Measurements from ENCODE around the gene LRPAP1. TPM values are rescaled to one million over a fixed set of nuclear protein-coding genes. Genes with fewer than 3 reads are reported as not detected.

LRPAP1 gene
- total RNA-seq, 1 donor from 2014 or later, result 152 TPM

DNA sequence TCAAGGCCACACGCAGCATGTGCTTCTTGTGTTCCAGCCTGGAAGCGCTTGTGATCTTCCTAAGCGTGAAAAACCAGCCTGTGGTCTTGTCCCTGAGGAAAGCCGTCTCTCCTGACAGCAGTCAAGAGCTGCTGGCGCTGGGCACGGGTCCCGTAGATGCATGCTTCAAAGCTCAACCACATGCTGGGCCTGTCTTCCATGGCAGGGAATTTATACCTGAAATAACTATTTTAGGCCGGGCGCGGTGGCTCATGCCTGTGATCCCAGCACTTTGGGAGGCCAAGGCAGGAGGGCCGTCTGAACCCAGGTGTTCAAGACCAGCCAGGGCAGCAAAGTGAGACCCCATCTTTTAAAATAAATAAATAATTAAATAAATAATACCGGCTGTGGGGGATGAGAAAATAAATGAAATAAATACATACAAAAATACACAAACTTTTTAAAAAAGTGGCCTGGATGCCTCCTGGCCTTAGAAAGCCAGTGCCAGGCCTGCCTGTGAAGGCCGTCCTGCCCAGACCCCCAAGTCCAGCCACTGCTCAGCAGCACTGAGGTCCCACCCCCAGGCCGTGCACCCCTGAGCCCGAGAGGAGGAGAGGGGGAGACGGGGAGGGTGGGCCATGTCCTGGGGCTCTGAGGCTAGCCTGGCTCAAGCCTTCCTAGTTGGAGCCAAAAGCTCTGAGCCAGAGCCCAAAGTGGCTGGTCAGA is 10.4 kb downstream of the LRPAP1 start:
- Mint-ChIP-seq H3K9me3 (no peaks in the 10 kb centered on the region), H3K4me3 (no peak overlapping the region), H3K27ac (no peak overlapping the region), H3K4me1 (ENCODE audit: unreplicated experiment) (no peaks in the 10 kb centered on the region), H3K36me3 (no peaks in the 10 kb centered on the region), H3K27me3 (no peaks in the 10 kb centered on the region)
- TF ChIP-seq, protein P1, sequence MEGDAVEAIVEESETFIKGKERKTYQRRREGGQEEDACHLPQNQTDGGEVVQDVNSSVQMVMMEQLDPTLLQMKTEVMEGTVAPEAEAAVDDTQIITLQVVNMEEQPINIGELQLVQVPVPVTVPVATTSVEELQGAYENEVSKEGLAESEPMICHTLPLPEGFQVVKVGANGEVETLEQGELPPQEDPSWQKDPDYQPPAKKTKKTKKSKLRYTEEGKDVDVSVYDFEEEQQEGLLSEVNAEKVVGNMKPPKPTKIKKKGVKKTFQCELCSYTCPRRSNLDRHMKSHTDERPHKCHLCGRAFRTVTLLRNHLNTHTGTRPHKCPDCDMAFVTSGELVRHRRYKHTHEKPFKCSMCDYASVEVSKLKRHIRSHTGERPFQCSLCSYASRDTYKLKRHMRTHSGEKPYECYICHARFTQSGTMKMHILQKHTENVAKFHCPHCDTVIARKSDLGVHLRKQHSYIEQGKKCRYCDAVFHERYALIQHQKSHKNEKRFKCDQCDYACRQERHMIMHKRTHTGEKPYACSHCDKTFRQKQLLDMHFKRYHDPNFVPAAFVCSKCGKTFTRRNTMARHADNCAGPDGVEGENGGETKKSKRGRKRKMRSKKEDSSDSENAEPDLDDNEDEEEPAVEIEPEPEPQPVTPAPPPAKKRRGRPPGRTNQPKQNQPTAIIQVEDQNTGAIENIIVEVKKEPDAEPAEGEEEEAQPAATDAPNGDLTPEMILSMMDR (conservative IDR thresholded peaks at IDR 0.05), result no peak
- no peak for DNase-seq (ENCODE audit: extremely low spot score, unreplicated experiment)

DNA sequence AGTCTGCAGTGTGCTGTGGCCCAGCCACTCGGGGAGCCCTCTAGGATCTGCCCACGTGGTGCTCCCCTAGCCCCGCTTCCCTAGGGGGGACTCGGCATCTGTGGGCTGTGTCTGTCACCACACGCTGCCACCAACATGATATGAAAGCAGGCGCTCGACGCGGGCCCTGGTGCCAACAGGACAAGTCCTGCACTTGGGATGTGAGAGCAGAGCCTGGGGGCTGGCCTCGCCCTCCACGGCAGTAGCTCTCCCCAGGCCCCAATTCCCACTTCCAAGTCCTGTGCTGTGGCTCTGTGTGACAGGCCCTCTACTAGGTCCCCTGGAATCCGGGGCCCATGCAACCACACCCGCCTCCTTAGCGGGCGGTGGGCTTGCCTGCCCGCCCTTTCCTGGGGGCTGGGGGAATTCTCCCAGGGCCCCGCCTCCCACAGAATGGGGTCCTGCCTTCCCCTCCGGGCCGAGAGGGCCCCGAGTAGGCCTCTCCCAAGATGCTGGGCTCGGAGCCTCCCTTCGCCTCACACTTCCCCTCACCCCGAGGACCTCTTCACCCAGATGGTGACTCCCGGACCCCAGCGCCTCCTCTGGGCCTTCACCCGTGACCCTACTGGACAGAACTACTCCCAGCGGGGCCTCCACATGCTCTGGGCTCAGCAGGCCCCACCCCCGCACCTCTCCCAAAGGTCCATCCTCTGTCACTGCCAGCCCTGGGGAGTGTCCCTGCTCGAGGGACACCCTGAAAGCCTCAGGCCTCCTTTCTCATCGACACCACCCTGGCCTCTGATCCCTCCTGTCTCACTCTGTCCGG is 11.2 kb downstream of the LRPAP1 start:
- Mint-ChIP-seq H3K36me3 (no peaks in the 10 kb centered on the region), H3K4me1 (ENCODE audit: unreplicated experiment) (no peaks in the 10 kb centered on the region), H3K27me3 (no peaks in the 10 kb centered on the region), H3K4me3 (no peak overlapping the region), H3K9me3 (no peaks in the 10 kb centered on the region), H3K27ac (no peak overlapping the region)
- TF ChIP-seq, protein P1 (conservative IDR thresholded peaks at IDR 0.05), result no peak
- DNase-seq (ENCODE audit: extremely low spot score, unreplicated experiment), result no peak

DNA sequence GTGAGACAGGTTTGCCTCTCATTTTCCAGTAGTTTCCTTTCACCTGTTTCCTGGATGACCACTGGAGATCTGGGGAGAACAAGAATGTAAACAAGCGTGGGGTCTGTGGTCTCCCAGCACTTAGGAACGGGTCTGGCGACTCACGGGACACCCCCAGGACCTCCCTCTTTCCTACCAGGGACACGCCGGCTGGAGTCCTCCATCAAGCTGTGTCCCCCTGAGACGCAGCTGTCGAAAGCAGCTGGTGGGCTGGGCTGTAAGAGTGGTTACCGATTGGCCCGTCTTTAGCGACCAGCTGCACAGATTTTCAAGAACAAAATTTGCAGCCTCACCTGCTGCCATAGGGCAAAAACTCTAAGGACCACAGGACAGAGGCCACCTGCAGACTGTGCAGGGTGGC is 11.9 kb downstream of the LRPAP1 start:
- H3K27me3 Mint-ChIP-seq, result no peaks in the 10 kb centered on the region
- TF ChIP-seq, protein P1 (conservative IDR thresholded peaks at IDR 0.05), result no peak
- no peaks in the 10 kb centered on the region for H3K4me1 Mint-ChIP-seq (ENCODE audit: unreplicated experiment)
- no peaks in the 10 kb centered on the region for H3K36me3 Mint-ChIP-seq
- H3K4me3 Mint-ChIP-seq, result no peak overlapping the region
- DNase-seq (ENCODE audit: extremely low spot score, unreplicated experiment), result no peak
- no peaks in the 10 kb centered on the region for H3K9me3 Mint-ChIP-seq
- H3K27ac Mint-ChIP-seq, result no peak overlapping the region

DNA sequence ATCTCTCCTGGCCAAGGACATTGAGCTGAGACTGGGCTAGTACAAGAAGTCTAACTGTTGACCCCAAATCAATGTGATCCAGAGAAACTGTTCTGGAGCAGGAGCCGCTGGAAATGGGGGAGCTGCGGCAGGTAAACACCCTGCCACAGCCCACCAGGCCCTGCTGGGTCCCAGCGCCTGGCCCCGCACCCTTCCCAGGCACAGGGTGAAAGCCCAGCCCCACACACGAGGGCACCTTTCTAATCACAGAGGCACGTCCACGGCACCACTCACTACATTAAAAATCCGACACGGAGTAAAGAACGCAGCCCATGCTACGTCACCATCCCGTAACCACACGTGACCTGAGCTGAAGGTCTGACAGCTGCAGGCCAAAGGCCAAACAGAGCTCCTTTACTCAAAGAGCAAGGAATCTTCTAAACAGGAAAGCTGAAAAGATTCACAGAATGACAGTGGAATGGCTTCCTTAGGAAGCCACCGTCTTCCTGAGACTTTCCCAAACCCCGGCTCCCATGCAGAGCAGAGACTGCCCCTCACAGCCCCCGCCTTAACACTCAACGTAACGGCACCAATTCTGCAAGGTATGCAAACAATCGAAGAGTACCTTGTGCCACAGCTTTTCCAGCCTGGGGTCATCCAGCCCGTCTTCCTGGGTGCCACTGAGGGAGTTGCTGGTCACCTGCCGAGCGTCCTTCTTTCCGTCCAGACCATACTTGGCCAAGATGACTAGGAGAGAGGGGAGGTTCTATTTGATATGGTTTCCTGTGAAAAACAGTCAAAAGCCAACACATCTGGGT is 12.6 kb downstream of the LRPAP1 start:
- Mint-ChIP-seq H3K9me3 (no peaks in the 10 kb centered on the region), H3K27me3 (no peaks in the 10 kb centered on the region), H3K27ac (no peak overlapping the region), H3K4me3 (no peak overlapping the region), H3K36me3 (no peaks in the 10 kb centered on the region), H3K4me1 (ENCODE audit: unreplicated experiment) (no peaks in the 10 kb centered on the region)
- TF ChIP-seq, protein P1 (conservative IDR thresholded peaks at IDR 0.05), result no peak
- no peak for DNase-seq (ENCODE audit: extremely low spot score, unreplicated experiment)

- Mint-ChIP-seq H3K9me3 (no peaks in the 10 kb centered on the region), H3K36me3 (no peaks in the 10 kb centered on the region), H3K4me3 (no peak overlapping the region), H3K27me3 (no peaks in the 10 kb centered on the region), H3K27ac (no peak overlapping the region), H3K4me1 (ENCODE audit: unreplicated experiment) (no peaks in the 10 kb centered on the region)
- no peak for DNase-seq (ENCODE audit: extremely low spot score, unreplicated experiment)
- TF ChIP-seq, protein P1 (conservative IDR thresholded peaks at IDR 0.05), result no peak
These were observed 13.3 kb downstream of the LRPAP1 start for GRCh38 chr4:3518941-3519340.
